ENCODE measurements around the gene STK39.

DNA sequence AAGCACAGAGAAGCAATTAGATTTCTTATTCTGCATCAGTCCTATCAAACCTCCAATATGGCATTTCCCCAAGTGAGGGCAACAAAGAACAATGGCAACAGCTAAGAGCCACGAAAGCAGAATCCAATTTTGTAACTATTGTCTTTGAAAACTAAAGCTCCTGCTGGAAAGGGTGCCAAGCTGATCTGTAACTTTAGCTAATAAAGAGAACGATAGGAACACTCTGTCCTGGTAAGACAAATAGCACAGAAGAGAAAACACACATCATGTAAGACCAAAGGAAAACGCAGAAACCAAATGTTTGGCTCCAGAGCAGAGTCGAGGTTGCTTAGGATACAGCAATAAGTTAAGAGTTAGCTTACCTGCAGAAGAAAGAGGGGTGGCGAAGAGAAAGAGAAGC lies 160.5 kb downstream of the STK39 start:
- TF ChIP-seq, protein P1, sequence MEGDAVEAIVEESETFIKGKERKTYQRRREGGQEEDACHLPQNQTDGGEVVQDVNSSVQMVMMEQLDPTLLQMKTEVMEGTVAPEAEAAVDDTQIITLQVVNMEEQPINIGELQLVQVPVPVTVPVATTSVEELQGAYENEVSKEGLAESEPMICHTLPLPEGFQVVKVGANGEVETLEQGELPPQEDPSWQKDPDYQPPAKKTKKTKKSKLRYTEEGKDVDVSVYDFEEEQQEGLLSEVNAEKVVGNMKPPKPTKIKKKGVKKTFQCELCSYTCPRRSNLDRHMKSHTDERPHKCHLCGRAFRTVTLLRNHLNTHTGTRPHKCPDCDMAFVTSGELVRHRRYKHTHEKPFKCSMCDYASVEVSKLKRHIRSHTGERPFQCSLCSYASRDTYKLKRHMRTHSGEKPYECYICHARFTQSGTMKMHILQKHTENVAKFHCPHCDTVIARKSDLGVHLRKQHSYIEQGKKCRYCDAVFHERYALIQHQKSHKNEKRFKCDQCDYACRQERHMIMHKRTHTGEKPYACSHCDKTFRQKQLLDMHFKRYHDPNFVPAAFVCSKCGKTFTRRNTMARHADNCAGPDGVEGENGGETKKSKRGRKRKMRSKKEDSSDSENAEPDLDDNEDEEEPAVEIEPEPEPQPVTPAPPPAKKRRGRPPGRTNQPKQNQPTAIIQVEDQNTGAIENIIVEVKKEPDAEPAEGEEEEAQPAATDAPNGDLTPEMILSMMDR (IDR thresholded peaks at IDR 0.05), result no peak
- no peak for TF ChIP-seq POLR2AphosphoS5 (IDR thresholded peaks at IDR 0.05)
